HG02884 (cell line): ENCODE measurements around the gene IKZF3.
"Not testable (repeated sequence)": the region's sequence is repeated elsewhere in the genome, so short reads cannot be mapped to it uniquely, and the experiment has no call there.

Experiments
- ATAC-seq: cut with Tn5 transposase; IDR thresholded peaks from one replicate; pipeline ENCODE4 v1.9.1; 2021; ENCODE audit warnings: mild to moderate bottlenecking, moderate library complexity; ENCODE audit not compliant: unreplicated experiment

Gene IKZF3

GRCh38 chr17:39863918-39864746, at the start of gene IKZF3:
TSS of gene IKZF3 (minus strand) at chr17:39864312. CDS start at chr17:39864126, 186 bp downstream.
- ATAC-seq = no peak

- no peak for ATAC-seq
These were observed 44.8 kb upstream of the IKZF3 start for GRCh38 chr17:39908789-39909352.

DNA sequence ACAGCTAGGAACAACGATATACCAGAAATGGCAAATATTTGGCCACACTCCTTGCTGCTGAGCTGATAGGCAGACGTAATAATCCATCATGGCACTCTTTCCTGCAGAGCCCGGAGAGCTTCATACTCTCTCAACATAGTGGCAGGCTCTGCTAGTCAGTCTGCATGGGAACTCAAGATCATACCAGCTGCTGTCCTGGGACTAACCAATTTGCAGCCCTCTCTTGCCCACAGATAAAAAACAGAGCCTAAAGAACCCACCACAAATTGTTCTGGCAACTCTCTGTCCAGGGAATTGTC, 40.8 kb upstream of the IKZF3 start:
- ATAC-seq = no peak

- no peak for ATAC-seq
These were observed 39.2 kb upstream of the IKZF3 start for GRCh38 chr17:39903158-39903884.

DNA sequence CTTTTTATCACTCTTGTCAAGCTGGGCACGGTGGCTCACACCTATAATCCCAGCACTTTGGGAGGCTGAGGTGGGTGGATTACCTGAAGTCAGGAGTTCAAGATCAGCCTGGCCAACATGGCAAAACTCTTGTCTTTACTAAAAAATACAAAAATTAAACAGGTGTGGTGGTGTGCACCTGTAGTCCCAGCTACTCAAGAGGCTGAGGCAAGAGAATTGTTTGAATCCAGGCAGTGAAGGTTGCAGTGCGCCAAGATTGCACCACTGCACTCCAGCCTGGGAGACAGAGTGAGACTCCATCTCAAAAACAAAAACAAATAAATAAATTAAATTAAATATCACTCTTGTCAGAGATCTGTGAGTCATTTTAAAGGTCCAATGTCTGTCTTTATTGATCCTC, 37.9 kb upstream of the IKZF3 start:
- not testable (repeated sequence) for ATAC-seq

DNA sequence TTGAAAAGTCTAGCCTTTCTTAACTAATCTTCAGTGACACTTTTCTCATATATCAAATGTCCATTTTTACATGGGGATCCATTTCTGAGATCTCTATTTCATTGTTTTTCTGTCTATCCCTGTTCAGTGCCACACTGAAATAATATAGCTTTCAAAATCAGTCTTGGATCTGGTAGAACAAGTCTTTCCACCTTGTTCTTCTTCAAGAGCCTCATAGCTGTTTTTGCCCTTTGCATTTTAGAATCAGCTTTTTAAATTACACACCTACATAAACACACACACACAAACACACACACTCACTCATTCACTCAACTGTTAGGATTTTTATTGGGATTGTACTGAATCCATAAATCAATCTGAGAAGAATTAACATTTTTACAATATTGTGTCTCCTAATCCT, 35.1 kb upstream of the IKZF3 start:
- no peak for ATAC-seq

DNA sequence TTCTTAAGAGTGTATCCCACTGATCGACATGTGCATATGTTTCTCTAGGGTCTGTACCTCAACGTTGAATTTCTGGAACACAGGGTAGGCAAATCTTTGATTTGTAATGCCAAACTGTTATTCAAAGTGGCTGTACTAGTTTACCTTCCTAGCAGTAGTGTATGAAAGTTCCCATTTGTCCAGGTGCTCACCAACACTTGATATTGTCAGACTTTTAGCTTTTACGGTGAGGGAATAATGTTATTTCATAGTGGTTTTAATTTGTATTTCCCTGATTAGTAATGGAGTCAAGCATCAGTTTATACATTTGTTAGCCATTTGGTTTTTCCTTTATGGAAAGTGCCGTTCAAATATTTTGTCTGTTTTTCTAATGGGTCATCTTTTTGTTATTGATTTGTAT, 34.0 kb upstream of the IKZF3 start:
- ATAC-seq = no peak

DNA sequence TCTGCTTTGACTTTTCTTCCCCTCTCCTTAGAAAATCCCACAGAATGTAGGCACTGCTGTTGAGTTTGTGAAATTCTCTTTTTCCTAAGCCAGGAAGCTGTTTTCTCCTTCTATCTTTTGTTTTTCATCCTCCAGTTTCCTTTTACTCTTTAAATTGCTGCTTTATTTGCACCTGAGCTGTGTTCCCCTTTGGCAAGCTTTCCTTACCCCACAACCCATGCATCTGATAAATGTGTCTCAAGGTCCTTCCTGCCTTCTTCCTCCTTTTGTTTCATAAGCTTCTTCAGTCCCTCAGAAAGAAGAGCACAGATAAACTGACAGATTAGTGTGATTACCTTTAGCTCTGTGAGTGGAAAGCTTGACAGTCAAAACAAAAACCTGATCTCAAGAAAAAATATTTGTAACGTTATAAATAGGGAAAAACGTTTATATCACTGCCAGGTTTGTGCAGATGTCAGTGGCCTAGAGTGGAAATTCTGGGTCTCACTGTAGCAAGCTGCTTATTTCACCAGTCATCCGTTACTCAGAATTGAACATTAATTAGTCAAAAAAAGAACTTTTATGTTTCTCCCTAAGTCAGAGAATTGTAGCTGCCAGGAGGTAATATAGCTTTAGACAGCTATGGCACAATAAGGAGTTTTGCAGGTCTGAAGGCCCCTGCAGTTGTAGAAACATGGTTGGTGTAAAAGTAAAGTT, 30.7 kb upstream of the IKZF3 start:
- no peak for ATAC-seq

DNA sequence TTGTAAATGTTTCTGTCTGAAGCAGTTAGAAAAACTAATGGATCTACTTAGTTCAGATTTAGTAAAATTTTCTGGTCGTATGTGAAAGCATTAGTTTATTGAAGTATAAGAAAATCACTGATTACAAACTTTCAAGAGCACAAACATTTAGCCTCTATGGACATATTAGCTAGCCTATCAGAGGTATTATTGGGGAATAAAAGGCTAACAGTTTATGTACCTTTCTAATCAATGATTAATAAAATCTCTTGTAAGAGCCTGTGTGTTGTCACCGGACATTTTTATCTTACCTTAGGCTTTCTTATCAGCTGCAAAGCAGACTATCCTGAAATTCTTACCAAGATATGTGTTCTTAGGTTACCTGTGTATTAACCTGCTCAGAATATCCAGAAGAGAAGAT, 25.1 kb upstream of the IKZF3 start:
- ATAC-seq = no peak

DNA sequence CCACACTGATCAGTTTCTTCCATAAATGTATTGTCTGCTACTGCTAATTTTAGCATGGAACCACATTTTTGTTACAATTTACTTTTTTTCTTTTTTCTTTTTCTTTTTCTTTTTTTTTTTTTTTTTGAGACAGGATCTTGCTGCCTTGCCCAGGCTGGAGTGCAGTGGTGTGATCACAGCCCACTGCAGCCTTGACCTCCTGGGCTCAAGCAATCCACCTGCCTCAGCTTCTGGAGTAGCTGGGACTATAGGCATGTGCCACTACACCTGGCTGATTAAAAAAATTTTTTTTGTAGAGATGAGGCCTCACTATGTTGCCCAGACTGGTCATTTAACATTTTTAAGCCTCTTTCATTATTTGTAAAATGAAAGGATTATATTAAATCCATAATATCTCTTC, 23.0 kb upstream of the IKZF3 start:
- no peak for ATAC-seq

DNA sequence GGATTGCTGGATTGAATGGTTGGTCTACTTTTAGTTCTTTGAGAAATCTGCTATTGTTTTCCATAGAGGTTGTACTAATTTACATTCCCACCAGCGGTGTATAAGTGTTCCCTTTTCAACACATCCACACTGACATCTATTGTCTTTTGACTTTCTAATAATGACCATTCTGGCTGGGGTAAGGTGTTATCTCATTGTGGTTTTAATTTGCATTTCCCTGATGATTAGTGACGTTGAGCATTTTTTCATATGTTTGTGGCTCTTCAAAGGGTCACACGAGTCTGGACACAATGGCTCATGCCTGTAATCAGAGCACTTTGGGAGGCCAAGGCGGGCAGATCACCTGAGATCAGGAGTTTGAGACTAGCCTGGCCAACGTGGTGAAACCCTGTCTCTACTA, 22.0 kb upstream of the IKZF3 start:
- ATAC-seq = not testable (repeated sequence)

GRCh38 chr17:39872751-39873150, 8.6 kb upstream of the IKZF3 start:
- ATAC-seq = no peak

GRCh38 chr17:39871801-39872200, 7.7 kb upstream of the IKZF3 start:
- no peak for ATAC-seq

- ATAC-seq = no peak
These were observed 6.7 kb upstream of the IKZF3 start for GRCh38 chr17:39870776-39871175.

- no peak for ATAC-seq
These were observed 4.4 kb upstream of the IKZF3 start for GRCh38 chr17:39868554-39868942.

- ATAC-seq = no peak
These were observed 3.9 kb upstream of the IKZF3 start, which contains the start of gene ZPBP2 for GRCh38 chr17:39867880-39868553. TSS of gene ZPBP2 (plus strand) at chr17:39868202. CDS start at chr17:39868355, 153 bp downstream.

- ATAC-seq = peak; percentile 59
These were observed 3.2 kb upstream of the IKZF3 start for GRCh38 chr17:39867084-39867879.

DNA sequence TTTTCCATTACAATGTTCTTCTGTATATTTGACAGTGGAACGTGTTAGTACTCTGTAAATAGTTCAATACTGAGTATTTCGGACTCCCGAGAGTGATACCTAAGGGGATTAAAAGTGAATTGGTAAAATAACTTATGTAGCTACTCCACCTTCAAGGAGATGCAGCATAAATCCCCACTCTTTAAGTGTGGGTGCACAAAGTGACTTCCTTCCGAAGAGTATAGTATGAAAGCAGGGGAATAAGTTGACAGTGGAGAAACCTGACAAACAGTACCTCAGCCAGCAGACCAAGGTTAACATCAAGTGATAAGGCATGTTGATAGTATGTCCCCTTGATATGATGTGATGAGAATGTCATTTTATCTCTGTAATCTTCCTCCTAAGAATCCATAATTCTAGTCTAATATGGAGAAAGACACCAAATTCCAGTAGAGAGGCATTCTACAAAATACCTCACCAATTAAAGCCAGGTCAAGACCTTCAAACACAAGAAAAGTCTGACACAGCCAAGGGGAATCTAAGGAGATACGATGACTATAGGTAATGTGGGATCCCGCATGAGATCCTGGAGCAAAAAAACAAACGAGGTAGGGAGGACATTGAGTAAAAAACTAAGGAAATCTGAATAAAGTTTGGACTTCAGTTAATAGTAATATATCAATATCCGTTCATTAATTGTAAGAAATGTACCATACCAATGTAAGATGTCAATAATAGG, 2.1 kb upstream of the IKZF3 start:
- ATAC-seq = no peak

DNA sequence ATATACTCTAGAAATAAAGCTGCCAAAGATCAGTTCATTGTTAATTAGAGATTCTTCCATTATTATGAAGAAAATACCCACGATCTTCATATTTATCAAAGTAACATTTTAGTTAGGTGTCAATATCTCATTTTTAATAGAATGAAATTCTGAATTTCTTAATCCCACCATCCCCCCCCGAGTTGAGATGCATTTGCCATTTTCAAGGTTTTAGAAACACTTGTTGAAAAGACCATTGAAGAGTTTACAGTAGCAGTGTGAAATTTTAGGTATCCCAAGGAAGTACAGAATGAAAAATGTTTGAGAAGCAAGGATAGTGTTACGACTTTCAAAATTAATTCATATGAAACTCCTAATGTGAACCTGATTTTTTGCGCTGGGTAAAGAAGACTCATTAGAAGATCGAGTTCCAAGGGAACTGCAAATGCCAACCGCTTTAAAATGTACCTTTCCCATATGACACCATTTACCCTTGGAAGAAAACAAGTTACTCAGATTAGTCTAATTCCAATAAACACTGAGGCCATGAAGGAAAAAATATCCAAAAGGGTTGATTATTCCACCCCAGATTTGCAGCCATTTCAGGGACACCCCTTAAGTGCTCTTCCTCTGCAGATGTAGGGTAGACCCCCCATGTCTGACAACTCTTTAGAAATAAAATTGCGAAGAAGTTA, 731 bp downstream of the IKZF3 start:
- ATAC-seq = no peak
